Nephron (organoid): ENCODE measurements around the gene SLC22A2.
A peak's percentile ranks its signal among the peaks of the same experiment; 100 is the strongest.

Experiments used
- H3K27ac Mint-ChIP-seq, 3 experiments: 2 replicates each; pipeline ENCODE4 v1.8.0; 2020; ENCODE audit warnings: mixed read lengths in 3 of 3, mild to moderate bottlenecking in 2 of 3, moderate library complexity in 1 of 3
- H3K27me3 Mint-ChIP-seq: 2 replicates; pipeline ENCODE4 v1.8.0; 2021; ENCODE audit warnings: low read depth, mild to moderate bottlenecking, moderate library complexity, mixed read lengths
- H3K36me3 Mint-ChIP-seq: 2 replicates; pipeline ENCODE4 v1.8.0; 2020; ENCODE audit warnings: low read depth, mixed read lengths
- H3K4me1 Mint-ChIP-seq: 2 replicates; pipeline ENCODE4 v1.8.0; 2020; ENCODE audit warnings: mixed read lengths
- H3K4me3 Mint-ChIP-seq, 3 experiments: 2 replicates each; pipeline ENCODE4 v1.8.0; 2020; ENCODE audit warnings: mild to moderate bottlenecking in 3 of 3, mixed read lengths in 3 of 3, moderate library complexity in 2 of 3
- H3K9me3 Mint-ChIP-seq: 2 replicates; pipeline ENCODE4 v1.8.0; 2020; ENCODE audit warnings: mixed read lengths
- TF ChIP-seq, protein P1 (sequence below), 3 experiments: fragments of 200-600 bp; sonication (generic); IDR thresholded peaks; one replicate each; pipeline ENCODE4 v1.5.0; 2021; ENCODE audit warnings: antibody characterized with exemption in 3 of 3; ENCODE audit not compliant: unreplicated experiment in 3 of 3

Gene SLC22A2

DNA sequence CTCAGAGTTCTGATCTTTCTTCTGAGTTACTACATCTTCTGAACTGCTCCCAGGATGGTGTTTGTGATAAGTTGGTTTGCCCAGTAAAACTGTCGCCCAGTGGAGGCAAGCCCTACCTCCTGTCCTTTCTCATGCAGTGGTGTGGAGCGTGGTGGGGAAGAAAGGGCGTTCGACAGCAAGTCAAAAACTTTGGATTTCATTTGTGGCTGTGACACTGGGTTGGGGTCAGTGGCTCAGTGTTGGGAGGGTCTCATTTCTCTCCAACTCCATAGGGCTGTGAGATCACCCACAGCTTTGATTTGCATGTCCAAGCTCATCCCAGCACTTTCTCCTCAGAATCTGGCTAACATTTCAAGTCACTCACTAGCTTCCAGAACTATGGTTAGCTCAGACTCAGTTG, 17.5 kb upstream of the SLC22A2 start:
- TF ChIP-seq, protein P1, sequence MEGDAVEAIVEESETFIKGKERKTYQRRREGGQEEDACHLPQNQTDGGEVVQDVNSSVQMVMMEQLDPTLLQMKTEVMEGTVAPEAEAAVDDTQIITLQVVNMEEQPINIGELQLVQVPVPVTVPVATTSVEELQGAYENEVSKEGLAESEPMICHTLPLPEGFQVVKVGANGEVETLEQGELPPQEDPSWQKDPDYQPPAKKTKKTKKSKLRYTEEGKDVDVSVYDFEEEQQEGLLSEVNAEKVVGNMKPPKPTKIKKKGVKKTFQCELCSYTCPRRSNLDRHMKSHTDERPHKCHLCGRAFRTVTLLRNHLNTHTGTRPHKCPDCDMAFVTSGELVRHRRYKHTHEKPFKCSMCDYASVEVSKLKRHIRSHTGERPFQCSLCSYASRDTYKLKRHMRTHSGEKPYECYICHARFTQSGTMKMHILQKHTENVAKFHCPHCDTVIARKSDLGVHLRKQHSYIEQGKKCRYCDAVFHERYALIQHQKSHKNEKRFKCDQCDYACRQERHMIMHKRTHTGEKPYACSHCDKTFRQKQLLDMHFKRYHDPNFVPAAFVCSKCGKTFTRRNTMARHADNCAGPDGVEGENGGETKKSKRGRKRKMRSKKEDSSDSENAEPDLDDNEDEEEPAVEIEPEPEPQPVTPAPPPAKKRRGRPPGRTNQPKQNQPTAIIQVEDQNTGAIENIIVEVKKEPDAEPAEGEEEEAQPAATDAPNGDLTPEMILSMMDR (IDR thresholded peaks at IDR 0.05; ENCODE audit: unreplicated experiment in 3 of 3) = no peak
- H3K4me1 Mint-ChIP-seq = peaks cover 12% of the 10 kb centered on the region
- H3K4me3 Mint-ChIP-seq = no peak overlapping the region
- no peaks in the 10 kb centered on the region for H3K36me3 Mint-ChIP-seq
- no peak overlapping the region for H3K27ac Mint-ChIP-seq
- H3K27me3 Mint-ChIP-seq = peaks cover 6% of the 10 kb centered on the region
- no peaks in the 10 kb centered on the region for H3K9me3 Mint-ChIP-seq

DNA sequence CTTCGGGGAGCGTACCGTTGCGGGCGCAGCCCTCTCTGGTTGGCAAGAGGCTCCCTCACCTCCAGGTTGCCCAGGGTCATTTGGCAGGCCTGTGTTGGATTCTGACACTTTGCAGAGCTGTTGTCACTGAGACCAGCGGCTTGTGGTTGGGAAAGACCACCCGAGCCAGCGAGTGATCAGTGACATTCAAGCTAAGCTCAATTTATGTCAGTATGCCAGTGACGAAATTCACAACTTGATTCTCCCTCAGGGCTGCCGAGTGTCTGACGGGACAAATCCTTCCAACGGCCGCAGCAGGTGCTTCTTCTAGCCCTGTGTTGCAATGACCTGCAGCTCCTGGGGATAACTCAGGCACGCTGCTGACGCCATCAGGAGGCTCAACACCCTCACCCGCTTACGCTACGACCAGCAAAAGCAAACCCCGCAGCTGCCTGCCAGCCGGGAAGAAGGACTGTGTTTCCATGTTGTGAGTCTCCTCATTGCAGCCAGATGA, 16.9 kb upstream of the SLC22A2 start:
- Mint-ChIP-seq H3K4me1 (peaks cover 12% of the 10 kb centered on the region), H3K36me3 (no peaks in the 10 kb centered on the region), H3K27ac (no peak overlapping the region), H3K27me3 (peaks cover 6% of the 10 kb centered on the region), H3K4me3 (no peak overlapping the region), H3K9me3 (no peaks in the 10 kb centered on the region)
- TF ChIP-seq, protein P1 (IDR thresholded peaks at IDR 0.05; ENCODE audit: unreplicated experiment in 3 of 3) = no peak

DNA sequence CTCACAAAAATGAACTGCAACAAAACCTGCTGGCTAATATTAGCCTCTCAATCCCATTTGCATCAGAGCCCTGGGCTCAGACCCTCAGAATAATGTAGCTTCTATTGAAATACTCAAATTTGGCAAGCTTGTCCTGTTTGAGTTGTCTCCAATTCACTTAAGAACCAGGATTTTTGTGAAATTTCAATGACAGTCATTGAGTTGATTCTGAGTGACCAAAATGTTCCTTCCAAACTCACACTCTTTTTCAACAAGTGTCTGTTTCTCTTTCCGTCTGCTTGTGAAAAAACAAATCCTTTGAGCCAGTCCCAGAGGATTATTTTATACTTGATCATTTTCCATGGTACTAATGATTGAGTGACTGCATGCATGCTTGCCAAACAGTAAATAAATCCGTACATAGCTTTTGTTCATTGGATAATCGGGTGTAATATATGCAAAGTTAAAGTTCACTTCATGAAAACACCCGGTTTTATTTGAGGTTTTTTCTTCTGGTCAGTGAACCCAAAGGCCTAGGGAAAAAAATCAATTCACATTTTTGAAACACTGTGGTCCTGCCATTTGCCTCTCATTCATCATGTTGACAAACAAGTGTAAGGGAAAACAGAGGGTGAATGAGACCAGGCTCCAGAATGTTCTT, 16.4 kb upstream of the SLC22A2 start:
- H3K36me3 Mint-ChIP-seq = no peaks in the 10 kb centered on the region
- H3K4me1 Mint-ChIP-seq = peaks cover 12% of the 10 kb centered on the region
- H3K27me3 Mint-ChIP-seq = peaks cover 6% of the 10 kb centered on the region
- H3K9me3 Mint-ChIP-seq = no peaks in the 10 kb centered on the region
- no peak overlapping the region for H3K27ac Mint-ChIP-seq
- TF ChIP-seq, protein P1 (IDR thresholded peaks at IDR 0.05; ENCODE audit: unreplicated experiment in 3 of 3) = no peak
- H3K4me3 Mint-ChIP-seq = no peak overlapping the region

DNA sequence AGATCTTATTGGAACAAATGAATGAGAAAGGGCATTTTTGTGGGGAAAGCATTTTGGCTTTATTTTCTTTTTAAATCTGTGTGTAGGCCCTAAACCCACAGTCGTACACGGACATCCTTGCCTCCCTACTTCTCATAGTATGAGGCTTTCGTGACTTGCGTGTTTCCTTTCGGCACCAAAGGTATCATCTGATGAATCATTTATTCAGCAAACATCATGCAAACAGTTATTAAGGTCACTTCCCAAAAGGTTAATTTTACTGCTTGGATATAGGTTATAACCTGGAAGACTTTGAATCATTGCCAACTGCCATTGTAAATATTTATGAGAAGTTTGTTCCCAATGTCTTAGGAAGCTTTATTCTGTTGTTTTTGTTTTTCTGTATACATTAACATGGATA, 15.1 kb upstream of the SLC22A2 start:
- no peak overlapping the region for H3K4me3 Mint-ChIP-seq

DNA sequence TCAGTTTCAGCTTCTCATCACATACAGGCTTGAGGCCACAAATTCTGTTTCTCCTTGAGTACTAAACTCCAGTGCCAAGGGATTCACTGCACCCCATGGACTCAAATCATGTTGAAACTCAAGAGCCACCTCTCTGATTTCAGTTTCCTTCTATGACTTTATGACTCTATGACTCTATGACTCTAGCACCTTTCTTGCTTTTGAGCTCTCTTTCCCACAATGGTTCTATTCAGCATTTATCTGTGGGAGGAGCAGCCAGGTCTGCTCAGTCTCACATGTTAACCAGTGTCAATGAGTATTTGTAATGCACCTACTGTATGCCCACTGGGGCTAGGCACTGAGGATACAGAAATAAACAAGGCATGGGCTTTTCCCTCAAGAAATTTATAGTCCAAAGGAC, 14.6 kb upstream of the SLC22A2 start:
- peak overlapping the region in 2 of 3 experiments; percentile 72 to 78 for H3K27ac Mint-ChIP-seq
- peaks cover 8% of the 10 kb centered on the region for H3K27me3 Mint-ChIP-seq
- H3K36me3 Mint-ChIP-seq = no peaks in the 10 kb centered on the region
- H3K9me3 Mint-ChIP-seq = no peaks in the 10 kb centered on the region
- no peak overlapping the region for H3K4me3 Mint-ChIP-seq
- peaks cover 12% of the 10 kb centered on the region for H3K4me1 Mint-ChIP-seq
- TF ChIP-seq, protein P1 (IDR thresholded peaks at IDR 0.05; ENCODE audit: unreplicated experiment in 3 of 3) = no peak

More for the DNA sequence above, 15.1 kb upstream of the SLC22A2 start:
- peaks cover 6% of the 10 kb centered on the region for H3K27me3 Mint-ChIP-seq
- no peaks in the 10 kb centered on the region for H3K9me3 Mint-ChIP-seq
- TF ChIP-seq, protein P1 (IDR thresholded peaks at IDR 0.05; ENCODE audit: unreplicated experiment in 3 of 3) = no peak
- H3K27ac Mint-ChIP-seq = peak overlapping the region in 1 of 3 experiments; percentile 12
- H3K36me3 Mint-ChIP-seq = no peaks in the 10 kb centered on the region
- H3K4me1 Mint-ChIP-seq = peaks cover 12% of the 10 kb centered on the region

DNA sequence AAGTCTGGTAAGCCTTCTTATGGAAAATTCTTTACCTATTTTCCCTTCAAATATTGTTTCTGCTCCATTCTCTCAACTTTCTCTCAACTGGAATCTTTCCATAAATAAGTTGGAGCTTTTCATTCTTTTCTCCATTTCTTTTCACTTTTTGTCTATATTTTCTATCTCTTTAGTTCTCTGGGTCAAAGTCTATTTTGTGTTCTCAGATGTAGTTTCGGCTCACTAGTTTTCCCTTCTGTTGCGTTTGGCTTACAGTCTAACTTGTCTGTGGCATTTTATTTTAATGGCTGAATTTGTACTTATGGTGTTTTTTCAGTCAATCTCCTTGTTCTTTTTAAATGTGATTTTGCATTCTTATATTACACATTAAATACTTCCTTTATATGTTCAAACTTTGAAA, 14.1 kb upstream of the SLC22A2 start:
- Mint-ChIP-seq H3K4me1 (peaks cover 10% of the 10 kb centered on the region), H3K9me3 (no peaks in the 10 kb centered on the region), H3K36me3 (no peaks in the 10 kb centered on the region), H3K27me3 (peaks cover 9% of the 10 kb centered on the region), H3K4me3 (no peak overlapping the region), H3K27ac (peak overlapping the region; percentile 10 to 78 (median 72))
- TF ChIP-seq, protein P1 (IDR thresholded peaks at IDR 0.05; ENCODE audit: unreplicated experiment in 3 of 3) = no peak
